IMR-90 (cell line): ENCODE results near the gene CLEC19A.

Experiments
- BHLHE40 ChIP-seq: fragments of 150-350 bp; IDR thresholded peaks from 2 replicates; pipeline ENCODE4 v1.6.1; 2016; ENCODE audit warnings: mild to moderate bottlenecking, low read depth, low read length
- CEBPB ChIP-seq: IDR thresholded peaks from 2 replicates; pipeline ENCODE4 v1.6.1; 2012; ENCODE audit warnings: low read depth, low read length, improper control_type of control experiment
- CTCF ChIP-seq: conservative IDR thresholded peaks from 2 replicates; pipeline ENCODE4 v1.5.1; 2012; ENCODE audit warnings: mild to moderate bottlenecking, low read depth, low read length, improper control_type of control experiment
- MAZ ChIP-seq: IDR thresholded peaks from 2 replicates; pipeline ENCODE4 v1.6.1; 2012; ENCODE audit warnings: low read depth, mild to moderate bottlenecking, low read length, improper control_type of control experiment, moderate library complexity, borderline replicate concordance
- POLR2A ChIP-seq: IDR thresholded peaks from 2 replicates; pipeline ENCODE4 v1.6.1; 2012; ENCODE audit warnings: mild to moderate bottlenecking, low read depth, low read length

- TF ChIP-seq CTCF (no peak), POLR2A (no peak), CEBPB (no peak), BHLHE40 (no peak), MAZ (no peak)
These were observed 44.0 kb upstream of the CLEC19A start for GRCh38 chr16:19241512-19241911.
